Breast epithelium (tissue), 3 donors: ENCODE measurements around the gene HEXIM2.

Experiments
- POLR2A ChIP-seq: fragments of 450-650 bp; IDR thresholded peaks from one replicate; pipeline ENCODE4 v1.6.1; 2016; ENCODE audit warnings: antibody characterized with exemption, mild to moderate bottlenecking, moderate library complexity
- POLR2AphosphoS5 ChIP-seq, 3 donors: sonication (generic); formaldehyde crosslinking; IDR thresholded peaks; one replicate each; pipeline ENCODE4 v1.6.1; 2017; ENCODE audit warnings: antibody characterized with exemption in 3 of 3
- TF ChIP-seq, protein P1 (sequence below), 3 donors: fragments of 450-650 bp; IDR thresholded peaks; one replicate each; pipeline ENCODE4 v1.5.1; 2016 to 2017; ENCODE audit warnings: antibody characterized with exemption in 3 of 3, mild to moderate bottlenecking in 3 of 3, moderate library complexity in 3 of 3

DNA sequence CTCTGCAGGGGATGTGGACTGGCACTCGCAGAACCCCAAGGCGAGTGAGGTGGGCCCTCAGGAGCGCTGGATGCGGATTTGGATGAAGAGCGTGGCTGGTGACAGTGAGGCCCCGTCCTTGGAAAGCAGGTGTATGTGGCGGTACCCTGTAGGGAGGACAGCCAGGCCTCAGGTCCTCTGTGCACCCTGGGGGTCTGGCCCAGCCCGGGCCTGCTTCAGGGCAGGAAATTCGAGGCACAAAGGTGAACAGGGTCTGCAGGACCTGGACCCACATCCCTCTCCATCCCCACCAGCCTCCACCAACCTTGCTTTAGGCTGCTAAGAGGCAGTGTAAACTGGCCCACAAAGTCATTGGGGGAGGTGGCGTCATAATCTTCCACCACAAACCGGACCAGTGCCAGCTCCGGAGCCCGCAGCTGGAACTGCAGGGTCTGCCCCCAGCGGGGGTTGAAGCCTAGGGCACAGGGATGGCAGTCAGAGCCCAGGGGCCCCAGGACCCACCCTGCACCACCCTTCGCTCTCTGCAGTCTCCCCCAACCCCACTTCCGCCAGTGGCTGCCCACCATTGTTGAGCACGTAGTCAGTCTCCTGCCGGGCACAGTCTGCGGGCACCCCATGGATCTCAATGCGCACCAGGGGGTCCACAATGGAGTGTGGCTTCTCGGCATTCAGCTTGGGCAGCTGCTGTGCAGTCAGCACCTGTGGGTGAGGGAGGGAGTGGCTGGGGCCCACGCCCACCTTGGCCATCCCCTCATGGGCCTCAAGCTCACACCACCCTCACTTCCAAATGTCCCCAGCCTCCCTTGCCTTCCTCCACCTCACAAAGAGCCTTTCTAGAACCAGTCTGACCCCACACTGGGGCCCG is 48.9 kb upstream of the HEXIM2 start:
- TF ChIP-seq, protein P1, sequence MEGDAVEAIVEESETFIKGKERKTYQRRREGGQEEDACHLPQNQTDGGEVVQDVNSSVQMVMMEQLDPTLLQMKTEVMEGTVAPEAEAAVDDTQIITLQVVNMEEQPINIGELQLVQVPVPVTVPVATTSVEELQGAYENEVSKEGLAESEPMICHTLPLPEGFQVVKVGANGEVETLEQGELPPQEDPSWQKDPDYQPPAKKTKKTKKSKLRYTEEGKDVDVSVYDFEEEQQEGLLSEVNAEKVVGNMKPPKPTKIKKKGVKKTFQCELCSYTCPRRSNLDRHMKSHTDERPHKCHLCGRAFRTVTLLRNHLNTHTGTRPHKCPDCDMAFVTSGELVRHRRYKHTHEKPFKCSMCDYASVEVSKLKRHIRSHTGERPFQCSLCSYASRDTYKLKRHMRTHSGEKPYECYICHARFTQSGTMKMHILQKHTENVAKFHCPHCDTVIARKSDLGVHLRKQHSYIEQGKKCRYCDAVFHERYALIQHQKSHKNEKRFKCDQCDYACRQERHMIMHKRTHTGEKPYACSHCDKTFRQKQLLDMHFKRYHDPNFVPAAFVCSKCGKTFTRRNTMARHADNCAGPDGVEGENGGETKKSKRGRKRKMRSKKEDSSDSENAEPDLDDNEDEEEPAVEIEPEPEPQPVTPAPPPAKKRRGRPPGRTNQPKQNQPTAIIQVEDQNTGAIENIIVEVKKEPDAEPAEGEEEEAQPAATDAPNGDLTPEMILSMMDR (IDR thresholded peaks at IDR 0.05) = no peak
- TF ChIP-seq POLR2A (no peak), POLR2AphosphoS5 (IDR thresholded peaks at IDR 0.05) (no peak)
